Upper lobe of right lung (tissue), 1 donor: ENCODE results near the gene P2RX6. TPM values are rescaled to one million over a fixed set of nuclear protein-coding genes. Genes with fewer than 3 reads are reported as not detected.

Experiments
- ATAC-seq: fragments of 200-7000 bp; cut with Tn5 transposase; one replicate; pipeline ENCODE4 v1.9.1; 2020; ENCODE audit warnings: mild to moderate bottlenecking, moderate library complexity
- DNase-seq: peaks from one replicate; pipeline ENCODE4 v3.0.0-alpha.2; 2020
- H3K27ac ChIP-seq: fragments of 200-600 bp; one replicate; pipeline ENCODE4 v1.8.0; 2022
- H3K27me3 ChIP-seq: fragments of 200-600 bp; one replicate; pipeline ENCODE4 v1.8.0; 2022; ENCODE audit warnings: mild to moderate bottlenecking
- H3K36me3 ChIP-seq: fragments of 200-600 bp; one replicate; pipeline ENCODE4 v1.8.0; 2022
- H3K4me1 ChIP-seq: fragments of 200-600 bp; one replicate; pipeline ENCODE4 v1.8.0; 2022
- H3K4me3 ChIP-seq: fragments of 200-600 bp; one replicate; pipeline ENCODE4 v1.8.0; 2022; ENCODE audit warnings: mild to moderate bottlenecking
- H3K9me3 ChIP-seq: fragments of 200-600 bp; one replicate; pipeline ENCODE4 v1.8.0; 2022
- CTCF ChIP-seq: fragments of 200-600 bp; IDR thresholded peaks from one replicate; pipeline ENCODE4 v1.8.0; 2022; ENCODE audit warnings: antibody characterized with exemption
- intact Hi-C: fragments of 100-400 bp; cut with DNase I; formaldehyde crosslinking; loops from one replicate; pipeline ENCODE4 v1.11.0; 2022
- total RNA-seq: library from RNA; stranded (reverse); fragmentation: NEBNext Ultra II Directional; extraction: Animal tissue kit (Norgen Biotek cat#: 25700); gene quantifications from one replicate; pipeline ENCODE4 v1.2.1, GENCODE V29; 2021
- donor health status: DM: no; HTN: yes; CAD: no; lungs with severe emphysema.

P2RX6 gene
- total RNA-seq, 1 donor from 2014 or later: 2.2 TPM

DNA sequence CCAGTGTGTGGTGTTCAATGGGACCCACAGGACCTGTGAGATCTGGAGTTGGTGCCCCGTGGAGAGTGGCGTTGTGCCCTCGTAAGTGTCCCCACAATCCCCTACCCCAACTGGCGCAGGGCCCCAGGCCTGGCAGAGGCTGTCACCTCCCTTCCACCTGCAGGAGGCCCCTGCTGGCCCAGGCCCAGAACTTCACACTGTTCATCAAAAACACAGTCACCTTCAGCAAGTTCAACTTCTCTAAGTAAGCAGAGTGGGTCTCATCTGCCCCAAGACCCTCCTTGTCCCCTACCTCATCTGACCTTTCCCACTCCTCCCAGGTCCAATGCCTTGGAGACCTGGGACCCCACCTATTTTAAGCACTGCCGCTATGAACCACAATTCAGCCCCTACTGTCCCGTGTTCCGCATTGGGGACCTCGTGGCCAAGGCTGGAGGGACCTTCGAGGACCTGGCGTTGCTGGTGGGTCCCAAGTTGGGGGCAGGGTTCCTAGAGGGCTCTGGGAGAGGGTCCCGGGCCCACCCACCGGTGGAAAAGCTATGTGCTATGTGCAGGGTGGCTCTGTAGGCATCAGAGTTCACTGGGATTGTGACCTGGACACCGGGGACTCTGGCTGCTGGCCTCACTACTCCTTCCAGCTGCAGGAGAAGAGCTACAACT is 8.1 kb downstream of the P2RX6 start:
- no peak overlapping the region for H3K27ac ChIP-seq
- H3K4me1 ChIP-seq: no peaks in the 10 kb centered on the region
- no peak overlapping the region for H3K4me3 ChIP-seq
- H3K36me3 ChIP-seq: no peaks in the 10 kb centered on the region
- H3K9me3 ChIP-seq: no peaks in the 10 kb centered on the region
- DNase-seq (no peak), ATAC-seq (no peak)
- no peak for TF ChIP-seq CTCF
- no peaks in the 10 kb centered on the region for H3K27me3 ChIP-seq
- intact Hi-C loops: no loop called here

GRCh38 chr22:21025266-21025665 is 10.3 kb downstream of the P2RX6 start:
- no peak for ATAC-seq
- DNase-seq: no peak
- Histone ChIP-seq H3K36me3 (no peaks in the 10 kb centered on the region), H3K27me3 (no peaks in the 10 kb centered on the region), H3K27ac (no peak overlapping the region), H3K4me1 (no peaks in the 10 kb centered on the region), H3K4me3 (no peak overlapping the region), H3K9me3 (no peaks in the 10 kb centered on the region)
- no peak for TF ChIP-seq CTCF
- intact Hi-C loops: no loop called here

- intact Hi-C loops: no loop called here
- Histone ChIP-seq H3K27me3 (peaks cover 4% of the 10 kb centered on the region), H3K36me3 (no peaks in the 10 kb centered on the region), H3K27ac (no peak overlapping the region), H3K4me3 (no peak overlapping the region), H3K9me3 (no peaks in the 10 kb centered on the region), H3K4me1 (no peaks in the 10 kb centered on the region)
- ATAC-seq (no peak), DNase-seq (no peak)
- no peak for TF ChIP-seq CTCF
Observed at GRCh38 chr22:21025763-21026755, 11.1 kb downstream of the P2RX6 start.

- ATAC-seq (peak; percentile 59), DNase-seq (peak; percentile 81)
- no peaks in the 10 kb centered on the region for H3K9me3 ChIP-seq
- H3K27me3 ChIP-seq: peaks cover 14% of the 10 kb centered on the region
- H3K36me3 ChIP-seq: no peaks in the 10 kb centered on the region
- no peak for TF ChIP-seq CTCF
- H3K4me3 ChIP-seq: no peak overlapping the region
- intact Hi-C loops: no loop called here
- peaks cover 5% of the 10 kb centered on the region for H3K4me1 ChIP-seq
- no peak overlapping the region for H3K27ac ChIP-seq
Observed at GRCh38 chr22:21026783-21027692, 12.1 kb downstream of the P2RX6 start.
